HepG2 (cell line): ENCODE results near the gene CEACAM21. TPM values are rescaled to one million over a fixed set of nuclear protein-coding genes. Genes with fewer than 3 reads are reported as not detected.

Source experiments
- ATAC-seq: fragments of 200-7000 bp; cut with Tn5 transposase; 3 replicates; pipeline ENCODE4 v1.9.1; 2020; ENCODE audit warnings: mild to moderate bottlenecking, moderate library complexity
- BruUV-seq: library from RNA; stranded (reverse); fragments of 400-500 nt; replicated peaks from 2 replicates; lab custom pipeline; 2021; lab: Mats Ljungman, UMichigan
- CTCF ChIA-PET: fragments of 300-600 bp; formaldehyde crosslinking; extraction: SDS; loops from one replicate; lab custom pipeline; 2021; ENCODE audit warnings: low total read pairs, inconsistent platforms, low intra/inter-chr PET ratio; lab: Yijun Ruan, JAX
- POLR2A ChIA-PET: fragments of 350-600 bp; sonication (Branson Sonifier 250); formaldehyde crosslinking; loops from one replicate; lab custom pipeline; 2020; ENCODE audit warnings: antibody characterized with exemption, inconsistent platforms; lab: Yijun Ruan, JAX
- DNase-seq: peaks from one replicate; pipeline ENCODE4 v3.0.0-alpha.2; 2015; ENCODE audit warnings: low spot score
- FAIRE-seq: peaks from 3 replicates; lab custom pipeline; 2011; peaks lifted over from hg19 to GRCh38; lab: Jason Lieb, UNC
- H2AFZ ChIP-seq: one replicate; pipeline ENCODE4 v1.6.1; 2011; ENCODE audit warnings: low read length, inconsistent platforms
- H3K27ac ChIP-seq: fragments of 300-600 bp; 3 replicates; pipeline ENCODE4 v1.8.0; 2011; ENCODE audit warnings: mixed run types, mild to moderate bottlenecking, mixed read lengths, low read length, inconsistent platforms; ENCODE audit not compliant: insufficient read depth; ENCODE audit errors: extremely low read length
- H3K27me3 ChIP-seq, 2 experiments: fragments of 200-600 bp in 1 of 2; 2 replicates in 1 of 2; 3 replicates in 1 of 2; pipeline versions ENCODE4 v1.6.0 to v1.8.0; 2011; ENCODE audit warnings: low read length in 2 of 2, mild to moderate bottlenecking in 2 of 2, moderate library complexity in 2 of 2, inconsistent platforms in 1 of 2; ENCODE audit not compliant: insufficient read depth in 2 of 2, control insufficient read depth in 1 of 2
- H3K36me3 ChIP-seq, 2 experiments: fragments of 200-600 bp in 1 of 2; replicated peaks in 1 of 2; 2 replicates in 1 of 2; 3 replicates in 1 of 2; pipeline versions ENCODE4 v1.5.1 to v1.8.0; 2011; ENCODE audit warnings: low read length in 2 of 2, inconsistent platforms in 1 of 2; ENCODE audit not compliant: insufficient read depth in 2 of 2, control insufficient read depth in 1 of 2
- H3K4me1 ChIP-seq: 2 replicates; pipeline ENCODE4 v1.5.1; 2012; ENCODE audit warnings: low read length, inconsistent platforms; ENCODE audit not compliant: insufficient read depth
- H3K4me2 ChIP-seq: 2 replicates; pipeline ENCODE4 v1.6.0; 2011; ENCODE audit warnings: low read depth, low read length, inconsistent platforms
- H3K4me3 ChIP-seq, 3 experiments: fragments of 200-600 bp in 1 of 3; sonication (generic), shearing (Covaris generic) in 1 of 3; replicated peaks in 1 of 3; 2 replicates each; pipeline ENCODE4 v1.5.1; 2011 to 2016; ENCODE audit warnings: low read length in 3 of 3, inconsistent platforms in 2 of 3, low read depth in 2 of 3, mild to moderate bottlenecking in 2 of 3, control low read depth in 1 of 3, mixed read lengths in 1 of 3; ENCODE audit not compliant: insufficient read depth in 1 of 3
- H3K79me2 ChIP-seq: one replicate; pipeline ENCODE4 v1.6.1; 2011; ENCODE audit warnings: low read length, inconsistent platforms; ENCODE audit not compliant: insufficient read depth
- H3K9ac ChIP-seq: 2 replicates; pipeline ENCODE4 v1.6.0; 2011; ENCODE audit warnings: mild to moderate bottlenecking, low read depth, low read length, inconsistent platforms; ENCODE audit not compliant: insufficient read depth
- H3K9me3 ChIP-seq: 2 replicates; pipeline ENCODE4 v1.5.1; 2012; ENCODE audit warnings: mild to moderate bottlenecking, low read length
- H4K20me1 ChIP-seq: 2 replicates; pipeline ENCODE4 v1.6.0; 2011; ENCODE audit warnings: inconsistent platforms, mild to moderate bottlenecking, low read length, moderate library complexity; ENCODE audit not compliant: insufficient read depth
- ARHGAP35 ChIP-seq: sonication (generic); formaldehyde crosslinking; IDR thresholded peaks from 2 replicates; pipeline ENCODE4 v1.9.0; 2022; ENCODE audit warnings: mild to moderate bottlenecking, inconsistent platforms, moderate library complexity, missing genetic modification reagents, borderline replicate concordance
- E2F2 ChIP-seq: sonication (generic); formaldehyde crosslinking; IDR thresholded peaks from 2 replicates; pipeline ENCODE4 v1.4.0; 2020; ENCODE audit warnings: missing genetic modification reagents, borderline replicate concordance
- FOSL2 ChIP-seq: sonication (generic); formaldehyde crosslinking; IDR thresholded peaks from 2 replicates; pipeline ENCODE4 v1.4.0; 2020; ENCODE audit warnings: missing genetic modification reagents
- HINFP ChIP-seq: sonication (generic); formaldehyde crosslinking; IDR thresholded peaks from 2 replicates; pipeline ENCODE4 v1.4.0; 2020; ENCODE audit warnings: low read depth, mild to moderate bottlenecking, missing genetic modification reagents
- PATZ1 ChIP-seq: sonication (generic); formaldehyde crosslinking; IDR thresholded peaks from 2 replicates; pipeline ENCODE4 v1.4.0; 2020; ENCODE audit warnings: missing genetic modification reagents
- SCMH1 ChIP-seq: sonication (generic); formaldehyde crosslinking; IDR thresholded peaks from 2 replicates; pipeline ENCODE4 v1.9.0; 2021; ENCODE audit warnings: missing genetic modification reagents, mild to moderate bottlenecking, borderline replicate concordance
- TCF12 ChIP-seq, 2 experiments: fragments of 450-650 bp in 1 of 2; sonication (generic) in 1 of 2; formaldehyde crosslinking in 1 of 2; IDR thresholded peaks; 2 replicates each; pipeline versions ENCODE4 v1.6.1 to v1.8.0; 2017 to 2022; ENCODE audit warnings: antibody characterized with exemption in 1 of 2, mild to moderate bottlenecking in 1 of 2, missing genetic modification reagents in 1 of 2, moderate library complexity in 1 of 2
- ZBTB44 ChIP-seq: sonication (generic); formaldehyde crosslinking; IDR thresholded peaks from 2 replicates; pipeline ENCODE4 v1.4.0; 2020; ENCODE audit warnings: missing genetic modification reagents
- ZC3H4 ChIP-seq: sonication (generic); formaldehyde crosslinking; IDR thresholded peaks from 2 replicates; pipeline ENCODE4 v1.4.0; 2020; ENCODE audit warnings: missing genetic modification reagents, borderline replicate concordance
- ZFP1 ChIP-seq: IDR thresholded peaks from 2 replicates; pipeline ENCODE4 v1.6.1; 2016
- ZNF24 ChIP-seq: fragments of 450-650 bp; IDR thresholded peaks from 2 replicates; pipeline ENCODE4 v1.6.1; 2017; ENCODE audit warnings: antibody characterized with exemption, mild to moderate bottlenecking
- ZNF264 ChIP-seq: sonication (generic); formaldehyde crosslinking; IDR thresholded peaks from 2 replicates; pipeline ENCODE4 v1.4.0; 2020; ENCODE audit warnings: missing genetic modification reagents
- ZNF616 ChIP-seq: sonication (generic); formaldehyde crosslinking; IDR thresholded peaks from 2 replicates; pipeline ENCODE4 v1.5.0; 2020; ENCODE audit warnings: low read depth, mild to moderate bottlenecking, missing genetic modification reagents
- ZNF660 ChIP-seq: sonication (generic); formaldehyde crosslinking; IDR thresholded peaks from 2 replicates; pipeline ENCODE4 v1.5.1; 2020; ENCODE audit warnings: mild to moderate bottlenecking, low read depth, missing genetic modification reagents, borderline replicate concordance
- ZNF883 ChIP-seq: sonication (generic); formaldehyde crosslinking; IDR thresholded peaks from 2 replicates; pipeline ENCODE4 v1.5.1; 2020; ENCODE audit warnings: mild to moderate bottlenecking, missing genetic modification reagents; ENCODE audit errors: not compliant biosample characterization
- WGBS: methylation state at CpG from one replicate; pipeline ENCODE4 v1.1.6; 2017; ENCODE audit warnings: low lambda C conversion rate; 5-methylcytosine and 5-hydroxymethylcytosine counted together
- in situ Hi-C: cut with HindIII; loops from 2 replicates; pipeline ENCODE4 v1.10.0; 2017; ENCODE audit warnings: low pct_unique_long_range_greater_than_20kb; ENCODE audit not compliant: extremely low pct_ligation_motif_present
- intact Hi-C: fragments of 100-400 bp; cut with micrococcal nuclease; formaldehyde crosslinking; loops from one replicate; pipeline ENCODE4 v1.10.0; 2022; ENCODE audit not compliant: unreplicated experiment
- polyA plus RNA-seq, 8 experiments: library from polyadenylated mRNA; depleted of rRNA in 3 of 8; stranded (reverse) in 7 of 8; unstranded in 1 of 8; fragments of >200 nt; fragmentation: Illumina TruSeq in 4 of 8; extraction: Trizol in 4 of 8; gene quantifications; 2 replicates each; pipeline versions ENCODE4 v1.2.1 to v1.2.3, GENCODE V29; 2011 to 2016; ENCODE audit warnings: low read depth in 4 of 8, missing spikeins in 1 of 8, mixed read lengths in 1 of 8; ENCODE audit not compliant: insufficient read depth in 1 of 8
- total RNA-seq, 5 experiments: library from RNA; depleted of rRNA; stranded (reverse); fragments of >200 nt; fragmentation: Illumina TruSeq; extraction: Trizol; gene quantifications; 2 replicates each; pipeline ENCODE4 v1.2.3, GENCODE V29; 2016; ENCODE audit warnings: low read depth in 1 of 5

Gene CEACAM21
- total and polyA plus RNA-seq, 2 of the 13 experiments (the other 11 are each of a cell fraction or from before 2014, with no cell fraction given) = 0.05 TPM; not detected in 1

GRCh38 chr19:41624937-41625336 is 49.0 kb downstream of the CEACAM21 start:
- Histone ChIP-seq H3K79me2 (no peaks in the 10 kb centered on the region), H3K4me1 (no peaks in the 10 kb centered on the region), H3K27ac (no peak overlapping the region), H3K27me3 (peaks cover 0 to 7% of the 10 kb centered on the region in 2 experiments; a peak in 1 of 5 replicates), H4K20me1 (no peaks in the 10 kb centered on the region), H2AFZ (no peak overlapping the region), H3K4me2 (no peak overlapping the region), H3K4me3 (no peak overlapping the region), H3K9ac (no peak overlapping the region), H3K9me3 (peaks cover 3% of the 10 kb centered on the region), H3K36me3 (no peaks in the 10 kb centered on the region)
- CTCF ChIA-PET = no interaction called here
- WGBS = 0% methylated on average over 1 of the region's 4 CpGs
- TF ChIP-seq E2F2 (CRISPR knock-in tag) (no peak), ZC3H4 (CRISPR knock-in tag) (no peak), ZNF883 (CRISPR knock-in tag) (no peak), PATZ1 (no peak), TCF12 (IDR thresholded peaks at IDR 0.05) (no peak), TCF12 (CRISPR knock-in tag; IDR thresholded peaks at IDR 0.05) (no peak), FOSL2 (CRISPR knock-in tag) (no peak), HINFP (CRISPR knock-in tag) (no peak), ZNF616 (no peak), ZNF264 (CRISPR knock-in tag) (no peak), ZBTB44 (CRISPR knock-in tag) (no peak), ZNF660 (CRISPR knock-in tag) (no peak), SCMH1 (no peak), ZNF24 (no peak), ZFP1 (CRISPR knock-in tag) (no peak), ARHGAP35 (no peak)
- intact Hi-C loops = no loop called here
- ATAC-seq (no peak), FAIRE-seq (no peak), DNase-seq (no peak)
- in situ Hi-C loops = no loop called here
- POLR2A ChIA-PET = no interaction called here
- BruUV-seq = no TSS peak
